Measurements from ENCODE around the gene LMNTD2.

GRCh38 chr11:532527-532985 is 28.0 kb downstream of the LMNTD2 start:
- TF ChIP-seq CTCF (IDR thresholded peaks at IDR 0.05), result no peak
- TF ChIP-seq EZH2 (IDR thresholded peaks at IDR 0.05), result no peak
- no peak for TF ChIP-seq EZH2phosphoT487 (IDR thresholded peaks at IDR 0.05)

Measured in neural progenitor cell (in vitro differentiated cells).